Tibial nerve (tissue), 3 donors: ENCODE measurements around the gene PMPCA.

Source experiments
- CTCF ChIP-seq, 5 experiments: fragments of 200-600 bp in 3 of 5; fragments of 450-650 bp in 2 of 5; sonication (generic) in 3 of 5; IDR thresholded peaks; one replicate each; pipeline ENCODE4 v1.5.1; 2016 to 2019; ENCODE audit warnings: antibody characterized with exemption in 5 of 5, mild to moderate bottlenecking in 3 of 5, moderate library complexity in 2 of 5
- POLR2A ChIP-seq, 2 donors: fragments of 450-650 bp; IDR thresholded peaks; one replicate each; pipeline ENCODE4 v1.6.1; 2017; ENCODE audit warnings: antibody characterized with exemption in 2 of 2, mild to moderate bottlenecking in 2 of 2, moderate library complexity in 2 of 2

GRCh38 chr9:136381966-136382513 lies 28.4 kb upstream of the PMPCA start:
- TF ChIP-seq CTCF (IDR thresholded peaks at IDR 0.05) (no peak), POLR2A (IDR thresholded peaks at IDR 0.05) (no peak)
